NCI-H2171 (cell line): ENCODE data around the gene SUMF2.
"Not testable (repeated sequence)": the region's sequence is repeated elsewhere in the genome, so short reads cannot be mapped to it uniquely, and the experiment has no call there.

Experiments
- DNase-seq: peaks from one replicate; lab custom pipeline; 2025; lab: John Stamatoyannopoulos, UW

Gene SUMF2

GRCh38 chr7:56063500-56063881 is 595 bp upstream of the SUMF2 start:
- DNase-seq = no peak

GRCh38 chr7:56066376-56066775 is 2.3 kb downstream of the SUMF2 start:
- not testable (repeated sequence) for DNase-seq

- DNase-seq = no peak
These were observed 10.3 kb downstream of the SUMF2 start for GRCh38 chr7:56074371-56074791.

GRCh38 chr7:56077681-56078080 is 13.6 kb downstream of the SUMF2 start:
- DNase-seq = no peak

- DNase-seq = no peak
These were observed 14.1 kb downstream of the SUMF2 start for GRCh38 chr7:56078196-56078595.

GRCh38 chr7:56079450-56080185 is 15.5 kb downstream of the SUMF2 start:
- DNase-seq = no peak

- not testable (repeated sequence) for DNase-seq
These were observed 16.8 kb downstream of the SUMF2 start for GRCh38 chr7:56080726-56081435.

- DNase-seq = no peak
These were observed 17.7 kb downstream of the SUMF2 start for GRCh38 chr7:56081626-56082340.

- peak; percentile 88 for DNase-seq
These were observed 19.2 kb downstream of the SUMF2 start for GRCh38 chr7:56083150-56083785.

- no peak for DNase-seq
These were observed 22.7 kb downstream of the SUMF2 start for GRCh38 chr7:56086761-56087160.

GRCh38 chr7:56087445-56087844 is 23.4 kb downstream of the SUMF2 start:
- no peak for DNase-seq

- DNase-seq = no peak
These were observed 27.5 kb downstream of the SUMF2 start for GRCh38 chr7:56091591-56091990.

GRCh38 chr7:56092388-56092787 is 28.3 kb downstream of the SUMF2 start:
- DNase-seq = not testable (repeated sequence)

GRCh38 chr7:56092789-56093531 is 28.9 kb downstream of the SUMF2 start, which contains the start of gene PHKG1:
Gene PHKG1 (minus strand): TSS chr7:56092952. CDS start chr7:56088941, 4,011 bp downstream.
- DNase-seq = no peak

- DNase-seq = no peak
These were observed 33.6 kb downstream of the SUMF2 start for GRCh38 chr7:56097700-56098099.

- DNase-seq = not testable (repeated sequence)
These were observed 34.3 kb downstream of the SUMF2 start for GRCh38 chr7:56098187-56099008.

GRCh38 chr7:56099653-56100052 is 35.6 kb downstream of the SUMF2 start:
- DNase-seq = no peak

- not testable (repeated sequence) for DNase-seq
These were observed 40.1 kb downstream of the SUMF2 start for GRCh38 chr7:56104138-56104537.

GRCh38 chr7:56105508-56105907 is 41.4 kb downstream of the SUMF2 start:
- DNase-seq = no peak
